ENCODE data around the gene CCDC27. TPM values are rescaled to one million over a fixed set of nuclear protein-coding genes. Genes with fewer than 3 reads are reported as not detected.
A peak's percentile ranks its signal among the peaks of the same experiment; 100 is the strongest.

CCDC27 gene
- total and polyA plus RNA-seq, 8 donors = not detected

GRCh38 chr1:3783651-3784474 is 31.6 kb downstream of the CCDC27 start:
- intact Hi-C loops (cut with DNase I; ENCODE audit: low total_unique reads) = no loop called here
- H3K4me1 ChIP-seq = peaks cover 0 to 8% (median 2%) of the 10 kb centered on the region in 4 donors
- TF ChIP-seq CTCF (IDR thresholded peaks at IDR 0.05) = no peak
- no peak for TF ChIP-seq POLR2A (IDR thresholded peaks at IDR 0.05)
- TF ChIP-seq EP300 (IDR thresholded peaks at IDR 0.05) = no peak
- no peak for TF ChIP-seq POLR2AphosphoS5 (IDR thresholded peaks at IDR 0.05)
- H3K36me3 ChIP-seq = peaks cover 77 to 100% (median 99%) of the 10 kb centered on the region in 4 donors
- no peaks in the 10 kb centered on the region for H3K9me3 ChIP-seq
- H3K27ac ChIP-seq = no peak overlapping the region
- DNase-seq = no peak
- no peak overlapping the region for H3K4me3 ChIP-seq
- no peaks in the 10 kb centered on the region for H3K27me3 ChIP-seq
- WGBS, 5 donors = 93 to 96% (median 94%) methylated on average over 30 of the region's 30 CpGs

GRCh38 chr1:3785045-3785444 is 32.8 kb downstream of the CCDC27 start:
- Histone ChIP-seq H3K27ac (no peak overlapping the region), H3K9me3 (no peaks in the 10 kb centered on the region), H3K4me3 (no peak overlapping the region), H3K27me3 (no peaks in the 10 kb centered on the region), H3K36me3 (peaks cover 69 to 100% (median 95%) of the 10 kb centered on the region in 4 donors), H3K4me1 (peaks cover 0 to 20% (median 9%) of the 10 kb centered on the region in 4 donors)
- intact Hi-C loops (cut with DNase I; ENCODE audit: low total_unique reads) = no loop called here
- DNase-seq = peak in 1 of 2 donors; percentile 45
- 72 to 83% (median 79%) methylated on average over 13 of the region's 13 CpGs for whole genome bisulfite sequencing, 5 donors
- TF ChIP-seq EP300 (IDR thresholded peaks at IDR 0.05) (no peak), CTCF (IDR thresholded peaks at IDR 0.05) (no peak), POLR2AphosphoS5 (IDR thresholded peaks at IDR 0.05) (no peak), POLR2A (IDR thresholded peaks at IDR 0.05) (no peak)

- H3K4me3 ChIP-seq = no peak overlapping the region
- H3K9me3 ChIP-seq = no peaks in the 10 kb centered on the region
- TF ChIP-seq CTCF (IDR thresholded peaks at IDR 0.05) = peak in 1 of 7 experiments; percentile 8
- no peak for TF ChIP-seq POLR2A (IDR thresholded peaks at IDR 0.05)
- H3K27me3 ChIP-seq = no peaks in the 10 kb centered on the region
- WGBS, 5 donors = 77 to 85% (median 82%) methylated on average over 14 of the region's 14 CpGs
- DNase-seq = no peak
- intact Hi-C loops (cut with DNase I; ENCODE audit: low total_unique reads) = no loop called here
- peaks cover 63 to 100% (median 94%) of the 10 kb centered on the region in 4 donors for H3K36me3 ChIP-seq
- no peak overlapping the region for H3K27ac ChIP-seq
- peaks cover 6 to 26% (median 15%) of the 10 kb centered on the region in 4 donors for H3K4me1 ChIP-seq
These were observed 33.4 kb downstream of the CCDC27 start for GRCh38 chr1:3785456-3786157.

- Histone ChIP-seq H3K27me3 (no peaks in the 10 kb centered on the region), H3K27ac (no peak overlapping the region), H3K9me3 (no peaks in the 10 kb centered on the region), H3K4me1 (peaks cover 9 to 37% (median 20%) of the 10 kb centered on the region in 4 donors), H3K36me3 (peaks cover 52 to 96% (median 90%) of the 10 kb centered on the region in 4 donors), H3K4me3 (no peak overlapping the region)
- no peak for TF ChIP-seq CTCF (IDR thresholded peaks at IDR 0.05)
- no peak for TF ChIP-seq POLR2AphosphoS5 (IDR thresholded peaks at IDR 0.05)
- TF ChIP-seq EP300 (IDR thresholded peaks at IDR 0.05) = no peak
- TF ChIP-seq POLR2A (IDR thresholded peaks at IDR 0.05) = no peak
- no peak for DNase-seq
- intact Hi-C loops (cut with DNase I; ENCODE audit: low total_unique reads) = no loop called here
- WGBS, 5 donors = 93 to 95% (median 94%) methylated on average over 45 of the region's 45 CpGs
These were observed 34.5 kb downstream of the CCDC27 start for GRCh38 chr1:3786468-3787348.
